ENCODE results near the gene IGFBP2. TPM values are rescaled to one million over a fixed set of nuclear protein-coding genes. Genes with fewer than 3 reads are reported as not detected.

Gene IGFBP2
- total and polyA plus RNA-seq, 2 experiments from 2014 or later: 177 to 364 TPM

DNA sequence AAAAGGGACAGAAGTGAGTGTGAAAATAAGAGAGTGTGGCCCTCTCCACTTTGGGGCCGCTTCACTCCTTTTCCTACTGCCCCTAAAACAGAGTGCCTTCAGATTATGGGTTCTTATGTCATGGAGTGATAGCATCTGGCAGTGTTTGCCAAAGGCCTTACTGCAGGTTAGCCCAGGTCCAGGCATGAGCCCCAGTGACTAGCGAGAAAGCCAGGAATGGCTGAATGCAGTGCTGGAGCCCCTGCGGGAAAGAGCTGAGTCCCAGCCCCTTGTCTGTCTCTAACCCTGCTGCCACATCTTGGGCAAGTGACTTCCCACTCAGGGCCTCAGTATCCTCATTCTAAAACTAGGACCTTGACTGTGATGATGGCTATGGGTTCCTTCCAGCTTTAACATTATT is 56.2 kb downstream of the IGFBP2 start:
- TF ChIP-seq EZH2phosphoT487 (IDR thresholded peaks at IDR 0.05; ENCODE audit: unreplicated experiment): no peak
- TF ChIP-seq ZNF331 (CRISPR knock-in tag; IDR thresholded peaks at IDR 0.05; ENCODE audit: low read depth): no peak
- no peak for TF ChIP-seq POLR2AphosphoS5 (IDR thresholded peaks at IDR 0.05; ENCODE audit: low read depth)
- no peak for TF ChIP-seq NANOG (IDR thresholded peaks at IDR 0.05; ENCODE audit: borderline replicate concordance)
- TF ChIP-seq ZNF114 (CRISPR knock-in tag; IDR thresholded peaks at IDR 0.05): no peak
- no peak for TF ChIP-seq STAT1 (IDR thresholded peaks at IDR 0.05; ENCODE audit: unreplicated experiment)
- TF ChIP-seq, protein P1, sequence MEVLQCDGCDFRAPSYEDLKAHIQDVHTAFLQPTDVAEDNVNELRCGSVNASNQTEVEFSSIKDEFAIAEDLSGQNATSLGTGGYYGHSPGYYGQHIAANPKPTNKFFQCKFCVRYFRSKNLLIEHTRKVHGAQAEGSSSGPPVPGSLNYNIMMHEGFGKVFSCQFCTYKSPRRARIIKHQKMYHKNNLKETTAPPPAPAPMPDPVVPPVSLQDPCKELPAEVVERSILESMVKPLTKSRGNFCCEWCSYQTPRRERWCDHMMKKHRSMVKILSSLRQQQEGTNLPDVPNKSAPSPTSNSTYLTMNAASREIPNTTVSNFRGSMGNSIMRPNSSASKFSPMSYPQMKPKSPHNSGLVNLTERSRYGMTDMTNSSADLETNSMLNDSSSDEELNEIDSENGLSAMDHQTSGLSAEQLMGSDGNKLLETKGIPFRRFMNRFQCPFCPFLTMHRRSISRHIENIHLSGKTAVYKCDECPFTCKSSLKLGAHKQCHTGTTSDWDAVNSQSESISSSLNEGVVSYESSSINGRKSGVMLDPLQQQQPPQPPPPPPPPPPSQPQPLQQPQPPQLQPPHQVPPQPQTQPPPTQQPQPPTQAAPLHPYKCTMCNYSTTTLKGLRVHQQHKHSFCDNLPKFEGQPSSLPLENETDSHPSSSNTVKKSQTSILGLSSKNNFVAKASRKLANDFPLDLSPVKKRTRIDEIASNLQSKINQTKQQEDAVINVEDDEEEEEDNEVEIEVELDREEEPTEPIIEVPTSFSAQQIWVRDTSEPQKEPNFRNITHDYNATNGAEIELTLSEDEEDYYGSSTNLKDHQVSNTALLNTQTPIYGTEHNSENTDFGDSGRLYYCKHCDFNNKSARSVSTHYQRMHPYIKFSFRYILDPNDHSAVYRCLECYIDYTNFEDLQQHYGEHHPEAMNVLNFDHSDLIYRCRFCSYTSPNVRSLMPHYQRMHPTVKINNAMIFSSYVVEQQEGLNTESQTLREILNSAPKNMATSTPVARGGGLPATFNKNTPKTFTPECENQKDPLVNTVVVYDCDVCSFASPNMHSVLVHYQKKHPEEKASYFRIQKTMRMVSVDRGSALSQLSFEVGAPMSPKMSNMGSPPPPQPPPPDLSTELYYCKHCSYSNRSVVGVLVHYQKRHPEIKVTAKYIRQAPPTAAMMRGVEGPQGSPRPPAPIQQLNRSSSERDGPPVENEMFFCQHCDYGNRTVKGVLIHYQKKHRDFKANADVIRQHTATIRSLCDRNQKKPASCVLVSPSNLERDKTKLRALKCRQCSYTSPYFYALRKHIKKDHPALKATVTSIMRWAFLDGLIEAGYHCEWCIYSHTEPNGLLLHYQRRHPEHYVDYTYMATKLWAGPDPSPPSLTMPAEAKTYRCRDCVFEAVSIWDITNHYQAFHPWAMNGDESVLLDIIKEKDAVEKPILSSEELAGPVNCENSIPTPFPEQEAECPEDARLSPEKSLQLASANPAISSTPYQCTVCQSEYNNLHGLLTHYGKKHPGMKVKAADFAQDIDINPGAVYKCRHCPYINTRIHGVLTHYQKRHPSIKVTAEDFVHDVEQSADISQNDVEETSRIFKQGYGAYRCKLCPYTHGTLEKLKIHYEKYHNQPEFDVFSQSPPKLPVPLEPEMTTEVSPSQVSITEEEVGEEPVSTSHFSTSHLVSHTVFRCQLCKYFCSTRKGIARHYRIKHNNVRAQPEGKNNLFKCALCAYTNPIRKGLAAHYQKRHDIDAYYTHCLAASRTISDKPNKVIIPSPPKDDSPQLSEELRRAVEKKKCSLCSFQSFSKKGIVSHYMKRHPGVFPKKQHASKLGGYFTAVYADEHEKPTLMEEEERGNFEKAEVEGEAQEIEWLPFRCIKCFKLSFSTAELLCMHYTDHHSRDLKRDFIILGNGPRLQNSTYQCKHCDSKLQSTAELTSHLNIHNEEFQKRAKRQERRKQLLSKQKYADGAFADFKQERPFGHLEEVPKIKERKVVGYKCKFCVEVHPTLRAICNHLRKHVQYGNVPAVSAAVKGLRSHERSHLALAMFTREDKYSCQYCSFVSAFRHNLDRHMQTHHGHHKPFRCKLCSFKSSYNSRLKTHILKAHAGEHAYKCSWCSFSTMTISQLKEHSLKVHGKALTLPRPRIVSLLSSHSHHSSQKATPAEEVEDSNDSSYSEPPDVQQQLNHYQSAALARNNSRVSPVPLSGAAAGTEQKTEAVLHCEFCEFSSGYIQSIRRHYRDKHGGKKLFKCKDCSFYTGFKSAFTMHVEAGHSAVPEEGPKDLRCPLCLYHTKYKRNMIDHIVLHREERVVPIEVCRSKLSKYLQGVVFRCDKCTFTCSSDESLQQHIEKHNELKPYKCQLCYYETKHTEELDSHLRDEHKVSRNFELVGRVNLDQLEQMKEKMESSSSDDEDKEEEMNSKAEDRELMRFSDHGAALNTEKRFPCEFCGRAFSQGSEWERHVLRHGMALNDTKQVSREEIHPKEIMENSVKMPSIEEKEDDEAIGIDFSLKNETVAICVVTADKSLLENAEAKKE (CRISPR knock-in tag; IDR thresholded peaks at IDR 0.05): no peak
- TF ChIP-seq, protein P2, sequence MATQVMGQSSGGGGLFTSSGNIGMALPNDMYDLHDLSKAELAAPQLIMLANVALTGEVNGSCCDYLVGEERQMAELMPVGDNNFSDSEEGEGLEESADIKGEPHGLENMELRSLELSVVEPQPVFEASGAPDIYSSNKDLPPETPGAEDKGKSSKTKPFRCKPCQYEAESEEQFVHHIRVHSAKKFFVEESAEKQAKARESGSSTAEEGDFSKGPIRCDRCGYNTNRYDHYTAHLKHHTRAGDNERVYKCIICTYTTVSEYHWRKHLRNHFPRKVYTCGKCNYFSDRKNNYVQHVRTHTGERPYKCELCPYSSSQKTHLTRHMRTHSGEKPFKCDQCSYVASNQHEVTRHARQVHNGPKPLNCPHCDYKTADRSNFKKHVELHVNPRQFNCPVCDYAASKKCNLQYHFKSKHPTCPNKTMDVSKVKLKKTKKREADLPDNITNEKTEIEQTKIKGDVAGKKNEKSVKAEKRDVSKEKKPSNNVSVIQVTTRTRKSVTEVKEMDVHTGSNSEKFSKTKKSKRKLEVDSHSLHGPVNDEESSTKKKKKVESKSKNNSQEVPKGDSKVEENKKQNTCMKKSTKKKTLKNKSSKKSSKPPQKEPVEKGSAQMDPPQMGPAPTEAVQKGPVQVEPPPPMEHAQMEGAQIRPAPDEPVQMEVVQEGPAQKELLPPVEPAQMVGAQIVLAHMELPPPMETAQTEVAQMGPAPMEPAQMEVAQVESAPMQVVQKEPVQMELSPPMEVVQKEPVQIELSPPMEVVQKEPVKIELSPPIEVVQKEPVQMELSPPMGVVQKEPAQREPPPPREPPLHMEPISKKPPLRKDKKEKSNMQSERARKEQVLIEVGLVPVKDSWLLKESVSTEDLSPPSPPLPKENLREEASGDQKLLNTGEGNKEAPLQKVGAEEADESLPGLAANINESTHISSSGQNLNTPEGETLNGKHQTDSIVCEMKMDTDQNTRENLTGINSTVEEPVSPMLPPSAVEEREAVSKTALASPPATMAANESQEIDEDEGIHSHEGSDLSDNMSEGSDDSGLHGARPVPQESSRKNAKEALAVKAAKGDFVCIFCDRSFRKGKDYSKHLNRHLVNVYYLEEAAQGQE (IDR thresholded peaks at IDR 0.05; ENCODE audit: unreplicated experiment): no peak
- TF ChIP-seq, protein P3, sequence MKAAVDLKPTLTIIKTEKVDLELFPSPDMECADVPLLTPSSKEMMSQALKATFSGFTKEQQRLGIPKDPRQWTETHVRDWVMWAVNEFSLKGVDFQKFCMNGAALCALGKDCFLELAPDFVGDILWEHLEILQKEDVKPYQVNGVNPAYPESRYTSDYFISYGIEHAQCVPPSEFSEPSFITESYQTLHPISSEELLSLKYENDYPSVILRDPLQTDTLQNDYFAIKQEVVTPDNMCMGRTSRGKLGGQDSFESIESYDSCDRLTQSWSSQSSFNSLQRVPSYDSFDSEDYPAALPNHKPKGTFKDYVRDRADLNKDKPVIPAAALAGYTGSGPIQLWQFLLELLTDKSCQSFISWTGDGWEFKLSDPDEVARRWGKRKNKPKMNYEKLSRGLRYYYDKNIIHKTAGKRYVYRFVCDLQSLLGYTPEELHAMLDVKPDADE (IDR thresholded peaks at IDR 0.05): no peak
- no peak for TF ChIP-seq CREB1 (CRISPR knock-in tag; IDR thresholded peaks at IDR 0.05; ENCODE audit: low read depth)
- TF ChIP-seq EZH2 (IDR thresholded peaks at IDR 0.05; ENCODE audit: low read depth, unreplicated experiment): no peak
- TF ChIP-seq, protein P4, sequence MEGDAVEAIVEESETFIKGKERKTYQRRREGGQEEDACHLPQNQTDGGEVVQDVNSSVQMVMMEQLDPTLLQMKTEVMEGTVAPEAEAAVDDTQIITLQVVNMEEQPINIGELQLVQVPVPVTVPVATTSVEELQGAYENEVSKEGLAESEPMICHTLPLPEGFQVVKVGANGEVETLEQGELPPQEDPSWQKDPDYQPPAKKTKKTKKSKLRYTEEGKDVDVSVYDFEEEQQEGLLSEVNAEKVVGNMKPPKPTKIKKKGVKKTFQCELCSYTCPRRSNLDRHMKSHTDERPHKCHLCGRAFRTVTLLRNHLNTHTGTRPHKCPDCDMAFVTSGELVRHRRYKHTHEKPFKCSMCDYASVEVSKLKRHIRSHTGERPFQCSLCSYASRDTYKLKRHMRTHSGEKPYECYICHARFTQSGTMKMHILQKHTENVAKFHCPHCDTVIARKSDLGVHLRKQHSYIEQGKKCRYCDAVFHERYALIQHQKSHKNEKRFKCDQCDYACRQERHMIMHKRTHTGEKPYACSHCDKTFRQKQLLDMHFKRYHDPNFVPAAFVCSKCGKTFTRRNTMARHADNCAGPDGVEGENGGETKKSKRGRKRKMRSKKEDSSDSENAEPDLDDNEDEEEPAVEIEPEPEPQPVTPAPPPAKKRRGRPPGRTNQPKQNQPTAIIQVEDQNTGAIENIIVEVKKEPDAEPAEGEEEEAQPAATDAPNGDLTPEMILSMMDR (conservative IDR thresholded peaks at IDR 0.05; ENCODE audit: low read depth in 2 of 2): no peak
- TF ChIP-seq JUNB (IDR thresholded peaks at IDR 0.05; ENCODE audit: unreplicated experiment): no peak
- Mint-ChIP-seq H3K27me3 (ENCODE audit: insufficient read depth, low read depth, poor library complexity) (peaks cover 28% of the 10 kb centered on the region), H3K4me1 (peaks cover 40% of the 10 kb centered on the region), H3K9me3 (no peaks in the 10 kb centered on the region), H3K4me3 (peak overlapping the region; percentile 25; the same call in 1 of the 3 replicates), H3K27ac (no peak overlapping the region), H3K36me3 (ENCODE audit: low read depth) (no peaks in the 10 kb centered on the region)
- Histone ChIP-seq H4K20me1 (replicated peaks; ENCODE audit: insufficient read depth) (no peaks in the 10 kb centered on the region), H3K36me3 (ENCODE audit: insufficient read depth) (no peaks in the 10 kb centered on the region), H3K4me3 (no peak overlapping the region), H3K4me1 (ENCODE audit: insufficient read depth) (peaks cover 35% of the 10 kb centered on the region), H2AFZ (no peak overlapping the region; the same call in 1 of the 2 replicates), H3K4me2 (peak overlapping the region; percentile 62; the same call in 1 of the 2 replicates), H3K9me2 (ENCODE audit: insufficient read depth) (no peaks in the 10 kb centered on the region), H3K27me3 (ENCODE audit: insufficient read depth) (peaks cover 37% of the 10 kb centered on the region), H3K79me2 (replicated peaks; ENCODE audit: insufficient read depth) (no peaks in the 10 kb centered on the region), H3F3A (replicated peaks; ENCODE audit: low read depth) (0 out of 2 replicates have a peak, but pooled peaks cover 4% of the 10 kb centered on the region), H3K27ac (ENCODE audit: low read depth) (no peak overlapping the region)
- DNase-seq (ENCODE audit: low spot score): no peak
- ATAC-seq: no peak
